Measurements from ENCODE around the gene GID8. TPM values are rescaled to one million over a fixed set of nuclear protein-coding genes. Genes with fewer than 3 reads are reported as not detected.
A peak's percentile ranks its signal among the peaks of the same experiment; 100 is the strongest.

The GID8 gene
- total RNA-seq, 1 donor from 2014 or later = 55.8 TPM

DNA sequence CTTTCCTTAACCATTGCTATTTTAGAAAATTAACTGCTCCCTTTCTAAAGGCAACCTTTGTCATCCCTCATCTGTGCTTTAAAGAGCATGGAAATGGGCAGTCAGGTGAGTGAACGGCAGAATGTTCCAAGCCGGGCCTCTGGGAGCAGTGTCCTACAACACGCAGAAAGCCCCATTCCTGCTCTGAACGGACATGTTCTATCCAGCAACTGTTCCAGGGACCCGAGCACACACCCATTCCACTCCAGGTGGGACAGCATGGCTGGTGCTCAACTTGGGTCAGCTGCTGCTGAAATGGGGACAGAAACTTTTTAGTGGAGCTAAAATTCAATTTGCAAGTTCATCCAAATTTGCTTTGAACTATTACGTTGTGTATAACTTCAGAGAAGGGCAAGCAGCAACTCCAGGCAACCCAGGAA lies 38.3 kb upstream of the GID8 start:
- DNase-seq (ENCODE audit: extremely low spot score, unreplicated experiment) = no peak
- Mint-ChIP-seq H3K36me3 (peaks cover 15% of the 10 kb centered on the region), H3K27ac (peak overlapping the region; percentile 99), H3K27me3 (no peaks in the 10 kb centered on the region), H3K4me1 (ENCODE audit: unreplicated experiment) (peaks cover 38% of the 10 kb centered on the region), H3K4me3 (no peak overlapping the region), H3K9me3 (no peaks in the 10 kb centered on the region)
- no peak for TF ChIP-seq CTCF (conservative IDR thresholded peaks at IDR 0.05)

DNA sequence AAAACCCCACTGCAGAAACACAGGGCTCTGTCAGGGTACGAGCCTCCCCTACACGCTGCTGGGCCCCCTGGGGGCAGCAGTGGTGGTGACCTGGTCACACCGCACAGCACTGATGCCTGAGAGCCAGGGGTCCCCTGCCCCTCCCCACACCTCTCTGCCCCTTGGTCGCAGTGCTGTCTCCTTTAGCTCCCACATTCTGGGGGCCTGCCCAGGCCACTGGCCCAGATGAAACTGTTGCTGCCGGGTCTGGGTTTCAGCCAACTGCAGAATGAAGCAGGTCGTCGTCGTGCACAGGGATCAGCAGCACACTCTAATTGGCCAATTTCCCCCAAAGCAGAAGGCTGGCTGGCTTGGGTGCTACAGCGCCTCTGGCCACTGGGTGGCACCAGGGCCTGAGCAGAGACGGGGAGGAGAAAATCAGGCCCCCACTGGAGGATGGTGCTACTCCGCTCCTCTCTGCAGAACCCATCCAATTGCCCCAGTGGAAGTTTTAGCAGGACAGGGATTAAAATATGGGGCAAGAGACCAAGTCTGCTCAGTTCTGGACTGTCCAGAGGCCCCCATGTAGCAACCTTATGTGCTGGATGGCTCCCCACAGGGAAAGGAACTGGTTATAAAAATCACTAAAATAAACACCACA lies 37.8 kb upstream of the GID8 start:
- H3K27ac Mint-ChIP-seq = peak overlapping the region; percentile 99
- peak overlapping the region; percentile 77 for H3K4me3 Mint-ChIP-seq
- peaks cover 38% of the 10 kb centered on the region for H3K4me1 Mint-ChIP-seq (ENCODE audit: unreplicated experiment)
- peaks cover 18% of the 10 kb centered on the region for H3K36me3 Mint-ChIP-seq
- TF ChIP-seq CTCF (conservative IDR thresholded peaks at IDR 0.05) = peak; percentile 87
- DNase-seq (ENCODE audit: extremely low spot score, unreplicated experiment) = peak; percentile 83
- H3K9me3 Mint-ChIP-seq = no peaks in the 10 kb centered on the region
- no peaks in the 10 kb centered on the region for H3K27me3 Mint-ChIP-seq

DNA sequence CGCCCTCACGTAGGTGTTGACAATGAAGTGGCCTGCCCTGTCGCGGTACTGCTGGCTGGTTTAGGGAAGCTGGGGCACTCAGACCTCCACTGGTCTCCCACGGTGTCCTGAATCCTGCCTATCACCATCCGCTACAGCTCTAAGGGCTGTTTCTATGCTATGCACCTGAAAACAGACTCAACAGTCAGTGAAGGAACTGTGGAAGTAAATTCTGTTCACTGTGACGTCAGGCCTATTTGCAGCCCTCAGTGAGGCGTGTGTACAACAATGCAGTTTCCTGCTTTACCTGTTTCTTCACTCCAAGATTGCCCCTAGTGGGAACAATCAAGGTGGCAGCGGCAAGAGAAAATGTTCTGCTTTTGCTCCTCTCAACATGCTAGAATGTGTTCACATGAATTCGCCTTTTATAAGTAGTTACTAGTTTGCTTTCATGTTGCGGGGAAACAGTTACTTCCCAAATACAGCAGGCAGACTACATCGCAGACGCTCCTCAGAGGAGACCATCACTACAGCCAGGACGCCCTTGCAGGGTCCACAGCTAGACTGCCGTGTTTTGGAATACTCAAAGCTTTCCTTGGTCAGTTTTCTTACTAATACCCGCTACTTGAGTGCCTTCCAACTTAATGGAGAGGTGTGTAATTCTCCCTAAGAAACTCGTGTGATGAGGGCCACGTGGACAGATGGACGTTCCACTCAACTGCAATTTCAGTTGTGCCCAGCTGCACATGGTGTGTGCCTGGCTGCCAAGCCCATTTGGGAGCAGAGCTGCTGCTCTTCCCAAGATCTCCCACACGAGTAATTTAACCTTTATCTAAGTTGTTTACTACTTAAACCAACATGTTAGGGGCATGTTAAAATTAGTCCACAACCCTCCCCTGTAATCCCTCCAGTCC lies 37.0 kb upstream of the GID8 start:
- H3K36me3 Mint-ChIP-seq = peaks cover 15% of the 10 kb centered on the region
- H3K4me1 Mint-ChIP-seq (ENCODE audit: unreplicated experiment) = peaks cover 38% of the 10 kb centered on the region
- H3K27ac Mint-ChIP-seq = peak overlapping the region; percentile 99
- peak overlapping the region; percentile 77 for H3K4me3 Mint-ChIP-seq
- no peak for TF ChIP-seq CTCF (conservative IDR thresholded peaks at IDR 0.05)
- no peak for DNase-seq (ENCODE audit: extremely low spot score, unreplicated experiment)
- no peaks in the 10 kb centered on the region for H3K9me3 Mint-ChIP-seq
- no peaks in the 10 kb centered on the region for H3K27me3 Mint-ChIP-seq

- no peak for TF ChIP-seq CTCF (conservative IDR thresholded peaks at IDR 0.05)
- H3K27ac Mint-ChIP-seq = peak overlapping the region; percentile 99
- peaks cover 15% of the 10 kb centered on the region for H3K36me3 Mint-ChIP-seq
Observed at GRCh38 chr20:62901891-62902290, 36.1 kb upstream of the GID8 start.

DNA sequence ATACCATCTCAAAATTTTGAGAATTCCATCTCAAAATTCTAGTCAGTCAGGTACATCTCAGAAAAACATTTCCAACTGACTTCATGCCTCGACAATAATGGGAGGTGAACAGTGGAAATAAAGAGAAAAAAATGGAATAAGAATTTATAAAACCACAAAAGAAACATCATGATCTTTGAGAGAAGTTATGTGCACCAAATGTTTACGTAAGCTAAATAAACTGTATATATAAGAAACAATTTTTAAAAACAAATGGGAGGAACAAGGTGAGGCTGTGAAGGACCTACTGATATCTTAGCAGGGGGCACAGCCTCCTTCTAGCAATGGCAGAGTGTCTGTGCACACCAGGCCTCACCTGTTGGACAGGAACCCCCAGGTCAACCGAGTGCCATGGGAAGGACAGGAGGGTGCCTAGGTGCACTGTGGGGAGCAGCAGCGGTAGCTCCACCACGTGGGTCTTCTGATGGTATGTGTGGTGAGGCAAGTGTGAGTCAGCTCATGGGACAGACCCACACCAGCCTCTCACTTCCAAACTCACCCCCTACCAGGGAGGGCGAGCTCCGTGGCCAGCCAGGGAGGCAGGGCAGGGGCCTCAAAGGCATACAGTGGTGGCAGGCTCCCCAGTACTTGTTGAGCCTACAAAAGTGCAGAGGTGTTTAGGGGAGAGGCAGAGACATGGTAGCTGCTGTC lies 34.9 kb upstream of the GID8 start:
- H3K36me3 Mint-ChIP-seq = peaks cover 15% of the 10 kb centered on the region
- no peaks in the 10 kb centered on the region for H3K9me3 Mint-ChIP-seq
- no peak for DNase-seq (ENCODE audit: extremely low spot score, unreplicated experiment)
- H3K27me3 Mint-ChIP-seq = no peaks in the 10 kb centered on the region
- TF ChIP-seq CTCF (conservative IDR thresholded peaks at IDR 0.05) = no peak
- no peak overlapping the region for H3K27ac Mint-ChIP-seq
- H3K4me3 Mint-ChIP-seq = no peak overlapping the region
- peaks cover 32% of the 10 kb centered on the region for H3K4me1 Mint-ChIP-seq (ENCODE audit: unreplicated experiment)

More at GRCh38 chr20:62901891-62902290, 36.1 kb upstream of the GID8 start:
- DNase-seq (ENCODE audit: extremely low spot score, unreplicated experiment) = no peak
- no peaks in the 10 kb centered on the region for H3K9me3 Mint-ChIP-seq
- H3K27me3 Mint-ChIP-seq = no peaks in the 10 kb centered on the region
- peaks cover 38% of the 10 kb centered on the region for H3K4me1 Mint-ChIP-seq (ENCODE audit: unreplicated experiment)
- no peak overlapping the region for H3K4me3 Mint-ChIP-seq
